Left kidney (tissue), 1 donor: ENCODE data around the gene CPNE1. TPM values are rescaled to one million over a fixed set of nuclear protein-coding genes. Genes with fewer than 3 reads are reported as not detected.

Source experiments
- polyA plus RNA-seq: library from polyadenylated mRNA; unstranded; fragments of 120-200 nt; gene quantifications from one replicate; pipeline ENCODE4 v1.2.1, GENCODE V29; 2013; ENCODE audit not compliant: insufficient read length

The CPNE1 gene
- polyA plus RNA-seq, 1 donor = 225 TPM

Other genes starting within 250 kb of the CPNE1 start
- gene GDF5, start 226.7 kb downstream of the CPNE1 start, polyA plus RNA-seq = 0.08 TPM
- gene CEP250, start 209.3 kb downstream of the CPNE1 start, polyA plus RNA-seq = 66.0 TPM
- gene C20orf173, start 135.2 kb downstream of the CPNE1 start, polyA plus RNA-seq = not detected
- gene ERGIC3, start 122.8 kb downstream of the CPNE1 start, polyA plus RNA-seq = 360 TPM
- 4.8 TPM for gene SPAG4, start 49.1 kb downstream of the CPNE1 start, polyA plus RNA-seq
- gene RBM12, start within 50 bp of the CPNE1 start, polyA plus RNA-seq = 104 TPM
- gene NFS1, start 34.5 kb upstream of the CPNE1 start, polyA plus RNA-seq = 31.3 TPM
- 48.5 TPM for gene ROMO1, start 34.5 kb upstream of the CPNE1 start, polyA plus RNA-seq
- gene RBM39, start 77.4 kb upstream of the CPNE1 start, polyA plus RNA-seq = 745 TPM
- gene PHF20, start 107.1 kb upstream of the CPNE1 start, polyA plus RNA-seq = 42.5 TPM